ENCODE data around the gene SRRM3.
"Not testable (repeated sequence)": the region's sequence is repeated elsewhere in the genome, so short reads cannot be mapped to it uniquely, and the experiment has no call there.

SRRM3 gene

GRCh38 chr7:76191783-76192240, 9.9 kb upstream of the SRRM3 start:
- no peak for DNase-seq

GRCh38 chr7:76193466-76193865, 8.2 kb upstream of the SRRM3 start:
- DNase-seq, result no peak

- DNase-seq, result no peak
Observed at GRCh38 chr7:76193883-76194282, 7.8 kb upstream of the SRRM3 start.

- DNase-seq, result no peak
Observed at GRCh38 chr7:76196786-76197185, 4.9 kb upstream of the SRRM3 start.

GRCh38 chr7:76198202-76198601, 3.5 kb upstream of the SRRM3 start:
- no peak for DNase-seq

GRCh38 chr7:76202666-76203030, 952 bp downstream of the SRRM3 start:
- DNase-seq, result no peak

- no peak for DNase-seq
Observed at GRCh38 chr7:76204147-76204546, 2.5 kb downstream of the SRRM3 start.

GRCh38 chr7:76206633-76207032, 4.9 kb downstream of the SRRM3 start:
- DNase-seq, result no peak

GRCh38 chr7:76209310-76209709, 7.6 kb downstream of the SRRM3 start:
- no peak for DNase-seq

- DNase-seq, result no peak
Observed at GRCh38 chr7:76211216-76211615, 9.5 kb downstream of the SRRM3 start.

- DNase-seq, result not testable (repeated sequence)
Observed at GRCh38 chr7:76215349-76215748, 13.7 kb downstream of the SRRM3 start.

- no peak for DNase-seq
Observed at GRCh38 chr7:76216381-76217082, 14.8 kb downstream of the SRRM3 start.

- DNase-seq, result no peak
Observed at GRCh38 chr7:76217942-76218566, 16.4 kb downstream of the SRRM3 start.

- DNase-seq, result no peak
Observed at GRCh38 chr7:76220185-76221057, 18.7 kb downstream of the SRRM3 start.

- DNase-seq, result no peak
Observed at GRCh38 chr7:76222333-76222732, 20.6 kb downstream of the SRRM3 start.

- DNase-seq, result no peak
Observed at GRCh38 chr7:76222839-76223238, 21.1 kb downstream of the SRRM3 start.

GRCh38 chr7:76223286-76223972, 21.7 kb downstream of the SRRM3 start:
- no peak for DNase-seq

GRCh38 chr7:76224695-76225094, 23.0 kb downstream of the SRRM3 start:
- no peak for DNase-seq

- peak in 1 of 2 donors; percentile 16 for DNase-seq
Observed at GRCh38 chr7:76225379-76225778, 23.7 kb downstream of the SRRM3 start.

- no peak for DNase-seq
Observed at GRCh38 chr7:76225951-76226350, 24.3 kb downstream of the SRRM3 start.

GRCh38 chr7:76226878-76227423, 25.3 kb downstream of the SRRM3 start:
- DNase-seq, result not testable (repeated sequence)

GRCh38 chr7:76230214-76230613, 28.5 kb downstream of the SRRM3 start:
- no peak for DNase-seq

- DNase-seq, result no peak
Observed at GRCh38 chr7:76231071-76231470, 29.4 kb downstream of the SRRM3 start.
